Measurements from ENCODE around the gene ABCD3. TPM values are rescaled to one million over a fixed set of nuclear protein-coding genes. Genes with fewer than 3 reads are reported as not detected.
"Not testable (repeated sequence)": the region's sequence is repeated elsewhere in the genome, so short reads cannot be mapped to it uniquely, and the experiment has no call there.

The ABCD3 gene
- total RNA-seq, 1 experiment from 2014 or later, result 32.2 TPM

GRCh38 chr1:94544706-94545490 lies 126.7 kb downstream of the ABCD3 start:
- peak; percentile 60 for DNase-seq (ENCODE audit: low read depth)

GRCh38 chr1:94549706-94550105 lies 131.5 kb downstream of the ABCD3 start:
- no peak for DNase-seq (ENCODE audit: low read depth)

- no peak for DNase-seq (ENCODE audit: low read depth)
Measured at GRCh38 chr1:94550396-94550795, 132.2 kb downstream of the ABCD3 start.

- no peak for DNase-seq (ENCODE audit: low read depth)
Measured at GRCh38 chr1:94550800-94551241, 132.6 kb downstream of the ABCD3 start.

GRCh38 chr1:94551449-94551848 lies 133.3 kb downstream of the ABCD3 start:
- no peak for DNase-seq (ENCODE audit: low read depth)

- DNase-seq (ENCODE audit: low read depth), result peak; percentile 80
Measured at GRCh38 chr1:94552071-94552586, 133.9 kb downstream of the ABCD3 start.

GRCh38 chr1:94553323-94553730 lies 135.1 kb downstream of the ABCD3 start:
- peak; percentile 52 for DNase-seq (ENCODE audit: low read depth)

- no peak for DNase-seq (ENCODE audit: low read depth)
Measured at GRCh38 chr1:94553931-94554330, 135.7 kb downstream of the ABCD3 start.

- no peak for DNase-seq (ENCODE audit: low read depth)
Measured at GRCh38 chr1:94554580-94554979, 136.4 kb downstream of the ABCD3 start.

GRCh38 chr1:94555091-94555490 lies 136.9 kb downstream of the ABCD3 start:
- DNase-seq (ENCODE audit: low read depth), result no peak

- DNase-seq (ENCODE audit: low read depth), result no peak
Measured at GRCh38 chr1:94559921-94560320, 141.7 kb downstream of the ABCD3 start.

GRCh38 chr1:94560333-94560732 lies 142.1 kb downstream of the ABCD3 start:
- no peak for DNase-seq (ENCODE audit: low read depth)

- DNase-seq (ENCODE audit: low read depth), result no peak
Measured at GRCh38 chr1:94562519-94563260, 144.5 kb downstream of the ABCD3 start.

GRCh38 chr1:94565901-94566300 lies 147.7 kb downstream of the ABCD3 start:
- DNase-seq (ENCODE audit: low read depth), result no peak

- DNase-seq (ENCODE audit: low read depth), result not testable (repeated sequence)
Measured at GRCh38 chr1:94566436-94566835, 148.2 kb downstream of the ABCD3 start.

GRCh38 chr1:94567975-94568607 lies 149.9 kb downstream of the ABCD3 start:
- DNase-seq (ENCODE audit: low read depth), result not testable (repeated sequence)

Other genes starting within 250 kb of the ABCD3 start
- gene ARHGAP29, start 180.8 kb upstream of the ABCD3 start, total RNA-seq (2014; rRNA removed; shearing (Covaris generic)), result 43.1 and 50.5 TPM in 2 replicates
- 24.7 and 44.0 TPM in 2 replicates for gene F3, start 123.4 kb downstream of the ABCD3 start, total RNA-seq (2014; rRNA removed; shearing (Covaris generic))

All from HT1080 (cell line).